Measurements from ENCODE around the gene PRRT3.

DNA sequence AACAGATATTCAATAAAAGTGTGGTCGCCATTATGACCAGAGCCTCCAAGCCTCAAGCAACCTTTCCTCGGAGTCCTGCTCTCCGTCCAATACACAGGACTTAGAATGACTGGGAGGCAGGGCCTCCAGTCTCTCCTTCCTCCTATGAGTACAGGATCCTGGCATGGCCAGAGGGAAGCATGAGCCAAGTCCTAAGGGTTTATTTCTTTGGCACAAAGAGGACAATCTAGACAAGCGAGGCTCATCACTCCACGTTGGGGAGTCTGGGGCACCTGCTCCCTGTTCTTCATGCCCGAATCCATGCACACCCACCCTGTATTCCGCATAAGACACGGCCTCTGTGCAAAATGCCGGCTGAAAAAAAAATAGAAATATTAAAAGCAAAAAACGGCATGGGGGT is 6.8 kb downstream of the PRRT3 start:
- TF ChIP-seq, protein P1, sequence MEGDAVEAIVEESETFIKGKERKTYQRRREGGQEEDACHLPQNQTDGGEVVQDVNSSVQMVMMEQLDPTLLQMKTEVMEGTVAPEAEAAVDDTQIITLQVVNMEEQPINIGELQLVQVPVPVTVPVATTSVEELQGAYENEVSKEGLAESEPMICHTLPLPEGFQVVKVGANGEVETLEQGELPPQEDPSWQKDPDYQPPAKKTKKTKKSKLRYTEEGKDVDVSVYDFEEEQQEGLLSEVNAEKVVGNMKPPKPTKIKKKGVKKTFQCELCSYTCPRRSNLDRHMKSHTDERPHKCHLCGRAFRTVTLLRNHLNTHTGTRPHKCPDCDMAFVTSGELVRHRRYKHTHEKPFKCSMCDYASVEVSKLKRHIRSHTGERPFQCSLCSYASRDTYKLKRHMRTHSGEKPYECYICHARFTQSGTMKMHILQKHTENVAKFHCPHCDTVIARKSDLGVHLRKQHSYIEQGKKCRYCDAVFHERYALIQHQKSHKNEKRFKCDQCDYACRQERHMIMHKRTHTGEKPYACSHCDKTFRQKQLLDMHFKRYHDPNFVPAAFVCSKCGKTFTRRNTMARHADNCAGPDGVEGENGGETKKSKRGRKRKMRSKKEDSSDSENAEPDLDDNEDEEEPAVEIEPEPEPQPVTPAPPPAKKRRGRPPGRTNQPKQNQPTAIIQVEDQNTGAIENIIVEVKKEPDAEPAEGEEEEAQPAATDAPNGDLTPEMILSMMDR (IDR thresholded peaks at IDR 0.05), result no peak
- TF ChIP-seq POLR2A (IDR thresholded peaks at IDR 0.05), result no peak
